CD4-positive, alpha-beta T cell (primary cell): ENCODE results near the gene AEBP1. TPM values are rescaled to one million over a fixed set of nuclear protein-coding genes. Genes with fewer than 3 reads are reported as not detected.

Experiments
- ATAC-seq: fragments of 200-7000 bp; cut with Tn5 transposase; one replicate; pipeline ENCODE4 v1.10.0; 2022; ENCODE audit warnings: mild to moderate bottlenecking; ENCODE audit not compliant: poor library complexity
- CTCF ChIA-PET: fragments of 350-600 bp; sonication (Branson Sonifier 250); formaldehyde crosslinking; loops from one replicate; lab custom pipeline; 2021; ENCODE audit warnings: antibody characterized with exemption, inconsistent platforms; lab: Charles Lee
- POLR2A ChIA-PET: fragments of 350-600 bp; sonication (Branson Sonifier 250); formaldehyde crosslinking; loops from one replicate; lab custom pipeline; 2021; ENCODE audit warnings: antibody characterized with exemption, inconsistent platforms; lab: Charles Lee
- DNase-seq, 14 experiments: peaks; one replicate each; pipeline ENCODE4 v3.0.0-alpha.2; 2013 to 2020; ENCODE audit warnings: mixed read lengths in 2 of 14
- H3K27ac ChIP-seq, 2 donors: one replicate each; pipeline versions ENCODE4 v1.5.1 to v1.7.0; 2013; ENCODE audit warnings: low read length in 2 of 2, low read depth in 1 of 2, mild to moderate bottlenecking in 1 of 2
- H3K27me3 ChIP-seq, 2 experiments: 1 replicate in 1 of 2; 2 replicates in 1 of 2; pipeline versions ENCODE4 v1.6.1 to v1.7.0; 2013; ENCODE audit warnings: low read length in 2 of 2, control low read depth in 1 of 2, mild to moderate bottlenecking in 1 of 2, moderate library complexity in 1 of 2; ENCODE audit not compliant: insufficient read depth in 2 of 2, control insufficient read depth in 1 of 2
- H3K36me3 ChIP-seq: one replicate; pipeline ENCODE4 v1.6.1; 2013; ENCODE audit warnings: low read length, control low read depth; ENCODE audit not compliant: insufficient read depth
- H3K4me1 ChIP-seq: one replicate; pipeline ENCODE4 v1.6.1; 2013; ENCODE audit warnings: low read length, control low read depth; ENCODE audit not compliant: insufficient read depth
- H3K4me3 ChIP-seq: one replicate; pipeline ENCODE4 v1.5.1; 2013; ENCODE audit warnings: mild to moderate bottlenecking, low read length, moderate library complexity
- H3K9me3 ChIP-seq, 2 experiments: 1 replicate in 1 of 2; 2 replicates in 1 of 2; pipeline versions ENCODE4 v1.6.1 to v1.7.0; 2013; ENCODE audit warnings: low read length in 2 of 2, mild to moderate bottlenecking in 2 of 2, control low read depth in 1 of 2, moderate library complexity in 1 of 2; ENCODE audit not compliant: control insufficient read depth in 1 of 2, insufficient read depth in 1 of 2
- H3K27ac Mint-ChIP-seq: one replicate; pipeline ENCODE4 v1.8.0; 2020; ENCODE audit warnings: mixed read lengths
- H3K27me3 Mint-ChIP-seq: one replicate; pipeline ENCODE4 v1.8.0; 2021; ENCODE audit warnings: mixed read lengths
- H3K36me3 Mint-ChIP-seq: one replicate; pipeline ENCODE4 v1.8.0; 2021; ENCODE audit warnings: low read depth, mixed read lengths
- H3K4me1 Mint-ChIP-seq: one replicate; pipeline ENCODE4 v1.8.0; 2021; ENCODE audit warnings: low read depth, mixed read lengths
- H3K4me3 Mint-ChIP-seq: one replicate; pipeline ENCODE4 v1.8.0; 2020; ENCODE audit warnings: mild to moderate bottlenecking, mixed read lengths
- H3K9me3 Mint-ChIP-seq: one replicate; pipeline ENCODE4 v1.8.0; 2020; ENCODE audit warnings: mixed read lengths
- CTCF ChIP-seq: fragments of 200-600 bp; IDR thresholded peaks from one replicate; pipeline ENCODE4 v1.8.0; 2022; ENCODE audit warnings: antibody characterized with exemption, mild to moderate bottlenecking
- intact Hi-C, 2 experiments: fragments of 100-400 bp; cut with DNase I in 1 of 2; cut with micrococcal nuclease in 1 of 2; formaldehyde crosslinking; loops; one replicate each; pipeline versions ENCODE4 v1.15.1 to v1.9.0; 2023 to 2025; cut with DNase I, micrococcal nuclease
- total RNA-seq, 174 experiments: library from RNA in 2 of 174; stranded (reverse) in 2 of 174; gene quantifications; one replicate each; pipeline ENCODE4 v1.2.3 and lab custom pipeline; 2021 to 2026

The AEBP1 gene
- total RNA-seq, 2 experiments from 2014 or later = 20.3 to 21.3 TPM

GRCh38 chr7:44063894-44064651 is 40.1 kb upstream of the AEBP1 start:
- intact Hi-C loops = no loop called here
- peaks cover 28% of the 10 kb centered on the region for H3K36me3 Mint-ChIP-seq
- H3K27me3 Mint-ChIP-seq = no peaks in the 10 kb centered on the region
- POLR2A ChIA-PET = interaction anchor here (1.0 to 1.5 kb wide), 3 partner anchors 9 to 18 kb away, joined by 3 to 4 read pairs (median 3); no protein-coding TSS in a partner anchor
- Histone ChIP-seq H3K27ac (peak overlapping the region in 1 of 2 donors; percentile 16), H3K36me3 (peaks cover 32% of the 10 kb centered on the region), H3K9me3 (peaks cover 0 to 6% of the 10 kb centered on the region in 2 experiments), H3K4me1 (peaks cover 29% of the 10 kb centered on the region), H3K27me3 (no peaks in the 10 kb centered on the region), H3K4me3 (no peak overlapping the region)
- H3K4me1 Mint-ChIP-seq = peaks cover 29% of the 10 kb centered on the region
- CTCF ChIA-PET = no interaction called here
- no peaks in the 10 kb centered on the region for H3K9me3 Mint-ChIP-seq
- H3K27ac Mint-ChIP-seq = peak overlapping the region; percentile 27
- no peak for TF ChIP-seq CTCF
- no peak overlapping the region for H3K4me3 Mint-ChIP-seq
- DNase-seq (peak in 1 of 14 experiments; percentile 33), ATAC-seq (no peak)

- Mint-ChIP-seq H3K27me3 (no peaks in the 10 kb centered on the region), H3K4me1 (peaks cover 29% of the 10 kb centered on the region), H3K4me3 (no peak overlapping the region), H3K36me3 (peaks cover 20% of the 10 kb centered on the region), H3K27ac (peak overlapping the region; percentile 63), H3K9me3 (no peaks in the 10 kb centered on the region)
- ChIA-PET POLR2A (interaction anchor here (0.8 to 2.1 kb wide), 6 partner anchors 8 to 20 kb away, joined by 3 to 9 read pairs (median 5); partner anchors contain the start of gene DBNL), CTCF (no interaction called here)
- H3K4me1 ChIP-seq = peaks cover 29% of the 10 kb centered on the region
- H3K4me3 ChIP-seq = no peak overlapping the region
- ATAC-seq (peak; percentile 17), DNase-seq (peak in 2 of 14 experiments; percentile 28 to 35)
- intact Hi-C loops = no loop called here
- no peaks in the 10 kb centered on the region for H3K27me3 ChIP-seq
- H3K36me3 ChIP-seq = peaks cover 24% of the 10 kb centered on the region
- no peak for TF ChIP-seq CTCF
- H3K9me3 ChIP-seq = peaks cover 0 to 6% of the 10 kb centered on the region in 2 experiments
- H3K27ac ChIP-seq = no peak overlapping the region
Observed at GRCh38 chr7:44064791-44065430, 39.2 kb upstream of the AEBP1 start.

- intact Hi-C loops = no loop called here
- POLR2A ChIA-PET = interaction anchor here (0.8 to 2.1 kb wide), 5 partner anchors 14 to 40 kb away, joined by 3 to 9 read pairs (median 5); partner anchors contain the start of gene DBNL
- H3K9me3 Mint-ChIP-seq = no peaks in the 10 kb centered on the region
- H3K27me3 Mint-ChIP-seq = no peaks in the 10 kb centered on the region
- peak within 1 kb of the TSS in 1 of 2 donors; percentile 16 for H3K27ac ChIP-seq
- DNase-seq (peak in 2 of 14 experiments; percentile 14 to 30), ATAC-seq (peak; percentile 56)
- H3K27me3 ChIP-seq = no peaks in the 10 kb centered on the region
- H3K36me3 ChIP-seq = peaks cover 17% of the 10 kb centered on the region
- TF ChIP-seq CTCF = no peak
- H3K36me3 Mint-ChIP-seq = peaks cover 13% of the 10 kb centered on the region
- peak within 1 kb of the TSS; percentile 63 for H3K27ac Mint-ChIP-seq
- CTCF ChIA-PET = interaction anchor here (1.0 kb wide), 1 partner anchor 135 kb away, joined by 3 read pairs; the partner anchor contains the start of gene YKT6
- H3K4me3 ChIP-seq = no peak within 1 kb of the TSS
- H3K4me1 ChIP-seq = peaks cover 29% of the 10 kb centered on the region
- H3K4me3 Mint-ChIP-seq = no peak within 1 kb of the TSS
- peaks cover 0 to 6% of the 10 kb centered on the region in 2 experiments for H3K9me3 ChIP-seq
- peaks cover 29% of the 10 kb centered on the region for H3K4me1 Mint-ChIP-seq
Observed at GRCh38 chr7:44065431-44066110, 38.6 kb upstream of the AEBP1 start, which contains the start of gene PGAM2. TSS of gene PGAM2 (minus strand) at chr7:44065567. CDS start at chr7:44065529, 38 bp downstream.
